ENCODE results near the gene ARHGAP26.

Gene ARHGAP26

GRCh38 chr5:142813220-142813619 is 43.0 kb downstream of the ARHGAP26 start:
- Histone ChIP-seq H3K27ac (ENCODE audit: low read depth, low read length, poor library complexity, severe bottlenecking) (no peak overlapping the region), H3K36me3 (ENCODE audit: insufficient read depth, low read length) (no peaks in the 10 kb centered on the region), H3K4me3 (ENCODE audit: low read depth, low read length, poor library complexity, severe bottlenecking) (no peak overlapping the region), H3K79me2 (ENCODE audit: insufficient read depth, low read length) (no peaks in the 10 kb centered on the region), H3K9ac (ENCODE audit: low read length) (no peak overlapping the region), H3K9me2 (ENCODE audit: low read depth, low read length) (no peaks in the 10 kb centered on the region), H2AFZ (ENCODE audit: low read length) (no peak overlapping the region), H3K4me2 (ENCODE audit: low read length) (no peak overlapping the region), H3F3A (ENCODE audit: insufficient read depth, low read length) (no peaks in the 10 kb centered on the region), H3K27me3 (ENCODE audit: insufficient read depth, low read length) (no peaks in the 10 kb centered on the region), H3K4me1 (ENCODE audit: insufficient read depth, low read length, severe bottlenecking) (no peaks in the 10 kb centered on the region), H3K9me3 (ENCODE audit: low read length) (no peaks in the 10 kb centered on the region), H4K20me1 (ENCODE audit: insufficient read depth, low read length) (no peaks in the 10 kb centered on the region)
- TF ChIP-seq EZH2 (IDR thresholded peaks at IDR 0.05; ENCODE audit: borderline replicate concordance, low read length) = no peak
- TF ChIP-seq, protein P1, sequence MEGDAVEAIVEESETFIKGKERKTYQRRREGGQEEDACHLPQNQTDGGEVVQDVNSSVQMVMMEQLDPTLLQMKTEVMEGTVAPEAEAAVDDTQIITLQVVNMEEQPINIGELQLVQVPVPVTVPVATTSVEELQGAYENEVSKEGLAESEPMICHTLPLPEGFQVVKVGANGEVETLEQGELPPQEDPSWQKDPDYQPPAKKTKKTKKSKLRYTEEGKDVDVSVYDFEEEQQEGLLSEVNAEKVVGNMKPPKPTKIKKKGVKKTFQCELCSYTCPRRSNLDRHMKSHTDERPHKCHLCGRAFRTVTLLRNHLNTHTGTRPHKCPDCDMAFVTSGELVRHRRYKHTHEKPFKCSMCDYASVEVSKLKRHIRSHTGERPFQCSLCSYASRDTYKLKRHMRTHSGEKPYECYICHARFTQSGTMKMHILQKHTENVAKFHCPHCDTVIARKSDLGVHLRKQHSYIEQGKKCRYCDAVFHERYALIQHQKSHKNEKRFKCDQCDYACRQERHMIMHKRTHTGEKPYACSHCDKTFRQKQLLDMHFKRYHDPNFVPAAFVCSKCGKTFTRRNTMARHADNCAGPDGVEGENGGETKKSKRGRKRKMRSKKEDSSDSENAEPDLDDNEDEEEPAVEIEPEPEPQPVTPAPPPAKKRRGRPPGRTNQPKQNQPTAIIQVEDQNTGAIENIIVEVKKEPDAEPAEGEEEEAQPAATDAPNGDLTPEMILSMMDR (IDR thresholded peaks at IDR 0.05; ENCODE audit: low read length) = no peak

DNA sequence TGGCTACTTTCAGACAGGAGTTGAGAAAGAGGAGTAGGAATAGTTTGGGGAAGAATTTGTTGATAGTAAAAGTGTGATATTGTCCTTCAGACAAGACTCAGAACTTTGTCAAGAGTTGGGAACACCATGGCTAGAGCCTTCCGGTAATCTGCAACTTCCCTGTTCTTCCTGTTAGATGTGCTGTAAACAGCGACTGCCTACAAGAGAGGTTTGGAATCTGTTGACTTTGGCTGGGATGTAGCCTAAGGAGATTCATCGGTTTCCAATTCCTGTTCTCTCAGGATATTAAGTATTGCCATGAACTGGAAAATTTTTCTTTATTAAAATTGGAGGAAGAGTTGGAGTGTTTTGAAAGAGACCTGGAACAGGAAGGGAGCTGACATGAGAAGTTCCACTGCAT is 43.9 kb downstream of the ARHGAP26 start:
- Histone ChIP-seq H3K79me2 (ENCODE audit: insufficient read depth, low read length) (no peaks in the 10 kb centered on the region), H3K36me3 (ENCODE audit: insufficient read depth, low read length) (no peaks in the 10 kb centered on the region), H2AFZ (ENCODE audit: low read length) (no peak overlapping the region), H3K4me1 (ENCODE audit: insufficient read depth, low read length, severe bottlenecking) (no peaks in the 10 kb centered on the region), H3K27ac (ENCODE audit: low read depth, low read length, poor library complexity, severe bottlenecking) (no peak overlapping the region), H3K9me3 (ENCODE audit: low read length) (no peaks in the 10 kb centered on the region), H3F3A (ENCODE audit: insufficient read depth, low read length) (no peaks in the 10 kb centered on the region), H4K20me1 (ENCODE audit: insufficient read depth, low read length) (no peaks in the 10 kb centered on the region), H3K27me3 (ENCODE audit: insufficient read depth, low read length) (no peaks in the 10 kb centered on the region), H3K4me3 (ENCODE audit: low read depth, low read length, poor library complexity, severe bottlenecking) (no peak overlapping the region), H3K9ac (ENCODE audit: low read length) (no peak overlapping the region), H3K9me2 (ENCODE audit: low read depth, low read length) (no peaks in the 10 kb centered on the region), H3K4me2 (ENCODE audit: low read length) (no peak overlapping the region)
- TF ChIP-seq EZH2 (IDR thresholded peaks at IDR 0.05; ENCODE audit: borderline replicate concordance, low read length) = no peak
- TF ChIP-seq, protein P1 (IDR thresholded peaks at IDR 0.05; ENCODE audit: low read length) = no peak

DNA sequence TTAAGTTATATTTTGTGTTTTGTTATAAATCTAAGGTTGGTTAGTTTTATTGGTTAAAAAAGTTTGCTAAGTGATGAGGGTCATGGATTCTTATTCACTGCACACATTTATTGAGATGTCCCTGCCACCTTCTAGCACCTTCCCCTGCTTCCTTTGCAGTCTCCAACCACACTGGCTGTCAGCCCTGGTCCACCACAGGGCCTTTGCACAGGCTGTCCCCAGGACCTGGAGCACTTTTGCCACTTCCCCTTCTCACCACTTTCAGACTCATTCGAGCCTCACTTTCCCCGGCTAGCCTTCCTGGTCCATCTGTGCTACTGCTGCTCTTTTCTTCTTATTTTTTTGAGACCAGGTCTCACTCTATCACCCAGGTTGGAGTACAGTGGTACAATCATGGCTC is 45.3 kb downstream of the ARHGAP26 start:
- H4K20me1 ChIP-seq (ENCODE audit: insufficient read depth, low read length) = no peaks in the 10 kb centered on the region
- H3K36me3 ChIP-seq (ENCODE audit: insufficient read depth, low read length) = no peaks in the 10 kb centered on the region
- H3K79me2 ChIP-seq (ENCODE audit: insufficient read depth, low read length) = no peaks in the 10 kb centered on the region
- H3K27ac ChIP-seq (ENCODE audit: low read depth, low read length, poor library complexity, severe bottlenecking) = no peak overlapping the region
- no peaks in the 10 kb centered on the region for H3K9me3 ChIP-seq (ENCODE audit: low read length)
- H3K4me3 ChIP-seq (ENCODE audit: low read depth, low read length, poor library complexity, severe bottlenecking) = no peak overlapping the region
- no peak overlapping the region for H3K4me2 ChIP-seq (ENCODE audit: low read length)
- H3K9me2 ChIP-seq (ENCODE audit: low read depth, low read length) = no peaks in the 10 kb centered on the region
- H3F3A ChIP-seq (ENCODE audit: insufficient read depth, low read length) = no peaks in the 10 kb centered on the region
- no peaks in the 10 kb centered on the region for H3K4me1 ChIP-seq (ENCODE audit: insufficient read depth, low read length, severe bottlenecking)
- no peak overlapping the region for H3K9ac ChIP-seq (ENCODE audit: low read length)
- H3K27me3 ChIP-seq (ENCODE audit: insufficient read depth, low read length) = no peaks in the 10 kb centered on the region
- no peak overlapping the region for H2AFZ ChIP-seq (ENCODE audit: low read length)
- TF ChIP-seq EZH2 (IDR thresholded peaks at IDR 0.05; ENCODE audit: borderline replicate concordance, low read length) = no peak
- TF ChIP-seq, protein P1 (IDR thresholded peaks at IDR 0.05; ENCODE audit: low read length) = no peak
